T-helper 22 cell (primary cell): ENCODE results near the gene FAM200B.

ENCODE experiments used
- DNase-seq: peaks from one replicate; pipeline ENCODE4 v3.0.0-alpha.2; 2020; ENCODE audit warnings: low read depth

Gene FAM200B

GRCh38 chr4:15681372-15682241 is at the start of gene FAM200B:
Gene FAM200B, plus strand, starts transcription at chr4:15681827. Its CDS starts 5,151 bp downstream, at chr4:15686978.
- DNase-seq, result peak; percentile 88

GRCh38 chr4:15636818-15637217 is 44.8 kb upstream of the FAM200B start:
- DNase-seq, result no peak

GRCh38 chr4:15638418-15638817 is 43.2 kb upstream of the FAM200B start:
- DNase-seq, result no peak

GRCh38 chr4:15648600-15648999 is 33.0 kb upstream of the FAM200B start:
- DNase-seq, result no peak

GRCh38 chr4:15649914-15650545 is 31.6 kb upstream of the FAM200B start:
- peak; percentile 21 for DNase-seq

- DNase-seq, result no peak
Measured at GRCh38 chr4:15651676-15652075, 30.0 kb upstream of the FAM200B start.

GRCh38 chr4:15652191-15652590 is 29.4 kb upstream of the FAM200B start:
- DNase-seq, result no peak

- no peak for DNase-seq
Measured at GRCh38 chr4:15652841-15653240, 28.8 kb upstream of the FAM200B start.

GRCh38 chr4:15653420-15653819 is 28.2 kb upstream of the FAM200B start:
- no peak for DNase-seq

GRCh38 chr4:15653864-15654592 is 27.6 kb upstream of the FAM200B start:
- no peak for DNase-seq

GRCh38 chr4:15654593-15655222 is 26.9 kb upstream of the FAM200B start:
- DNase-seq, result no peak

- DNase-seq, result peak; percentile 71
Measured at GRCh38 chr4:15655223-15656037, 26.2 kb upstream of the FAM200B start, which contains the start of gene FBXL5. Gene FBXL5, minus strand, starts transcription at chr4:15655357. Its CDS starts 70 bp downstream, at chr4:15655287.

GRCh38 chr4:15656038-15656470 is 25.6 kb upstream of the FAM200B start:
- DNase-seq, result no peak

GRCh38 chr4:15657366-15657765 is 24.3 kb upstream of the FAM200B start:
- DNase-seq, result no peak

- DNase-seq, result no peak
Measured at GRCh38 chr4:15658136-15658770, 23.4 kb upstream of the FAM200B start.

- no peak for DNase-seq
Measured at GRCh38 chr4:15658781-15659180, 22.8 kb upstream of the FAM200B start.

GRCh38 chr4:15659768-15660570 is 21.7 kb upstream of the FAM200B start:
- no peak for DNase-seq

GRCh38 chr4:15665753-15666365 is 15.8 kb upstream of the FAM200B start:
- no peak for DNase-seq

- DNase-seq, result no peak
Measured at GRCh38 chr4:15667006-15667405, 14.6 kb upstream of the FAM200B start.
